HG03039 (cell line): Measurements from ENCODE around the gene PSMD12.
"Not testable (repeated sequence)": the region's sequence is repeated elsewhere in the genome, so short reads cannot be mapped to it uniquely, and the experiment has no call there.

ENCODE experiments used
- ATAC-seq: cut with Tn5 transposase; IDR thresholded peaks from one replicate; pipeline ENCODE4 v1.9.1; 2021; ENCODE audit warnings: mild to moderate bottlenecking, moderate library complexity; ENCODE audit not compliant: unreplicated experiment

PSMD12 gene

GRCh38 chr17:67388536-67388935 is 22.2 kb upstream of the PSMD12 start:
- not testable (repeated sequence) for ATAC-seq

- no peak for ATAC-seq
Measured at GRCh38 chr17:67386965-67387551, 20.7 kb upstream of the PSMD12 start.

- ATAC-seq: no peak
Measured at GRCh38 chr17:67385122-67385988, 19.0 kb upstream of the PSMD12 start.

- no peak for ATAC-seq
Measured at GRCh38 chr17:67381929-67382257, 15.5 kb upstream of the PSMD12 start.

GRCh38 chr17:67379251-67379630 is 12.9 kb upstream of the PSMD12 start:
- ATAC-seq: no peak

GRCh38 chr17:67378454-67379250 is 12.3 kb upstream of the PSMD12 start:
- peak; percentile 32 for ATAC-seq

- ATAC-seq: peak; percentile 9
Measured at GRCh38 chr17:67377488-67378453, 11.4 kb upstream of the PSMD12 start.

- peak; percentile 73 for ATAC-seq
Measured at GRCh38 chr17:67376737-67377487, 10.5 kb upstream of the PSMD12 start, which contains the start of gene PITPNC1. TSS of gene PITPNC1 (plus strand) at chr17:67377281.

GRCh38 chr17:67376415-67376736 is 10.0 kb upstream of the PSMD12 start:
- ATAC-seq: no peak

GRCh38 chr17:67375716-67376115 is 9.3 kb upstream of the PSMD12 start:
- ATAC-seq: no peak

GRCh38 chr17:67375054-67375427 is 8.7 kb upstream of the PSMD12 start:
- ATAC-seq: no peak

- ATAC-seq: no peak
Measured at GRCh38 chr17:67374329-67375053, 8.1 kb upstream of the PSMD12 start.

- no peak for ATAC-seq
Measured at GRCh38 chr17:67372751-67373150, 6.4 kb upstream of the PSMD12 start.

- no peak for ATAC-seq
Measured at GRCh38 chr17:67369676-67370075, 3.3 kb upstream of the PSMD12 start.

- no peak for ATAC-seq
Measured at GRCh38 chr17:67365738-67366192, 612 bp downstream of the PSMD12 start.

GRCh38 chr17:67364847-67365737 is 1.3 kb downstream of the PSMD12 start:
- no peak for ATAC-seq

GRCh38 chr17:67362173-67362572 is 4.2 kb downstream of the PSMD12 start:
- no peak for ATAC-seq

GRCh38 chr17:67360880-67361279 is 5.5 kb downstream of the PSMD12 start:
- no peak for ATAC-seq
